ENCODE data around the gene C17orf67. TPM values are rescaled to one million over a fixed set of nuclear protein-coding genes. Genes with fewer than 3 reads are reported as not detected.
A peak's percentile ranks its signal among the peaks of the same experiment; 100 is the strongest.

Gene C17orf67
- total and polyA plus RNA-seq, 2 of the 13 experiments (the other 11 are each of a cell fraction or from before 2014, with no cell fraction given) = 0.41 to 0.86 TPM

DNA sequence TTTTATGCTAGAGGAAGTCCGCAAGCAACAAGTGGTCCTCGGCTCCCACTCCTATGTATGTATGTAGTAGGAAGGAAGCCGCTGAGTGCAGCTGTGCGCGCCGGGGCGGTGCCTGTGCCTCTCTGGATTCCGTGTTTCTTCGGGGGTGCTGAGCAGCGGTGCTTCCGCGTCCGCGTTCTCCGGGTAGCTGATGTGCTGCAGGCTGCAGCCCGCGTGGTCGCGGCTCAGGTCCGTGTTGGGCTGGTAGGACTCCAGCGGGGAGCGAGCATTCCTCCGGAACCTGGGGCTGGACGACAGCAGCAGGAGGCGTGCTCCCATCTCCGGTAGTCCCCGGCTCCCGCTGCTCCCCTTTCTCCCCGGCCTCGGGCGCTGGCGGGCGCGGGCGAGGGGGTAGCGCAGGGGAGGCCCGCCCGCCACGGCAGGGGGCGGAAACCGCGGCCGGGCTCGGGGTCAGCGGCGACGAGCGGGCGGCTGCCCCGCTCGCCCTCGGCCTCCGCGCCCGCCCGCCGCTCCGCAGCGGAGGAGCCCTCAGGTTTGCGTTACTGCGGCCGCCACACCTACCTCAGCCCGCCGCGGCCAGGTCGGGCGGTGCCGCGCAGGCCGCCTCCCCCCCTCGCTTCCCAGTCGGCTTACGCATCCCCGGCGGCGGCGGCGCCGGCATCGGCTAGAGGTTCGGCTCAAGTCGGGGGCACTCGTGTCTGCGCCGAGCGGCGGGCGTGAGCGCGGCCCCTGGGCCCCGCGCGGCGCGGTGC lies 487 bp downstream of the C17orf67 start (continued):
- TF ChIP-seq, protein P1, sequence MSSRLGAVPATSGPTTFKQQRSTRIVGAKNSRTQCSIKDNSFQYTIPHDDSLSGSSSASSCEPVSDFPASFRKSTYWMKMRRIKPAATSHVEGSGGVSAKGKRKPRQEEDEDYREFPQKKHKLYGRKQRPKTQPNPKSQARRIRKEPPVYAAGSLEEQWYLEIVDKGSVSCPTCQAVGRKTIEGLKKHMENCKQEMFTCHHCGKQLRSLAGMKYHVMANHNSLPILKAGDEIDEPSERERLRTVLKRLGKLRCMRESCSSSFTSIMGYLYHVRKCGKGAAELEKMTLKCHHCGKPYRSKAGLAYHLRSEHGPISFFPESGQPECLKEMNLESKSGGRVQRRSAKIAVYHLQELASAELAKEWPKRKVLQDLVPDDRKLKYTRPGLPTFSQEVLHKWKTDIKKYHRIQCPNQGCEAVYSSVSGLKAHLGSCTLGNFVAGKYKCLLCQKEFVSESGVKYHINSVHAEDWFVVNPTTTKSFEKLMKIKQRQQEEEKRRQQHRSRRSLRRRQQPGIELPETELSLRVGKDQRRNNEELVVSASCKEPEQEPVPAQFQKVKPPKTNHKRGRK (CRISPR knock-in tag; IDR thresholded peaks at IDR 0.05) = no peak
- no peak for TF ChIP-seq ZNF839 (CRISPR knock-in tag; IDR thresholded peaks at IDR 0.05; ENCODE audit: borderline replicate concordance)
- no peak for TF ChIP-seq ZFP41 (CRISPR knock-in tag; IDR thresholded peaks at IDR 0.05; ENCODE audit: borderline replicate concordance)
- TF ChIP-seq WIZ (CRISPR knock-in tag; IDR thresholded peaks at IDR 0.05) = no peak
- TF ChIP-seq ZNF10 (CRISPR knock-in tag; IDR thresholded peaks at IDR 0.05; ENCODE audit: borderline replicate concordance, low read depth) = no peak
- no peak for TF ChIP-seq MIER3 (CRISPR knock-in tag; IDR thresholded peaks at IDR 0.05; ENCODE audit: borderline replicate concordance)
- TF ChIP-seq, protein P2, sequence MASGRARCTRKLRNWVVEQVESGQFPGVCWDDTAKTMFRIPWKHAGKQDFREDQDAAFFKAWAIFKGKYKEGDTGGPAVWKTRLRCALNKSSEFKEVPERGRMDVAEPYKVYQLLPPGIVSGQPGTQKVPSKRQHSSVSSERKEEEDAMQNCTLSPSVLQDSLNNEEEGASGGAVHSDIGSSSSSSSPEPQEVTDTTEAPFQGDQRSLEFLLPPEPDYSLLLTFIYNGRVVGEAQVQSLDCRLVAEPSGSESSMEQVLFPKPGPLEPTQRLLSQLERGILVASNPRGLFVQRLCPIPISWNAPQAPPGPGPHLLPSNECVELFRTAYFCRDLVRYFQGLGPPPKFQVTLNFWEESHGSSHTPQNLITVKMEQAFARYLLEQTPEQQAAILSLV (CRISPR knock-in tag; IDR thresholded peaks at IDR 0.05; ENCODE audit: borderline replicate concordance) = 0 out of 2 replicates have a peak, but pooled peaks have one; percentile 35
- TF ChIP-seq SMARCC2 (IDR thresholded peaks at IDR 0.05) = no peak
- no peak for TF ChIP-seq ZNF792 (CRISPR knock-in tag; IDR thresholded peaks at IDR 0.05)
- TF ChIP-seq JDP2 (CRISPR knock-in tag; IDR thresholded peaks at IDR 0.05; ENCODE audit: borderline replicate concordance) = no peak; the same call in 1 of the 2 replicates
- TF ChIP-seq, protein P3, sequence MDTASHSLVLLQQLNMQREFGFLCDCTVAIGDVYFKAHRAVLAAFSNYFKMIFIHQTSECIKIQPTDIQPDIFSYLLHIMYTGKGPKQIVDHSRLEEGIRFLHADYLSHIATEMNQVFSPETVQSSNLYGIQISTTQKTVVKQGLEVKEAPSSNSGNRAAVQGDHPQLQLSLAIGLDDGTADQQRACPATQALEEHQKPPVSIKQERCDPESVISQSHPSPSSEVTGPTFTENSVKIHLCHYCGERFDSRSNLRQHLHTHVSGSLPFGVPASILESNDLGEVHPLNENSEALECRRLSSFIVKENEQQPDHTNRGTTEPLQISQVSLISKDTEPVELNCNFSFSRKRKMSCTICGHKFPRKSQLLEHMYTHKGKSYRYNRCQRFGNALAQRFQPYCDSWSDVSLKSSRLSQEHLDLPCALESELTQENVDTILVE (CRISPR knock-in tag; IDR thresholded peaks at IDR 0.05) = no peak; the same call in 1 of the 2 replicates
- TF ChIP-seq SALL1 (CRISPR knock-in tag; IDR thresholded peaks at IDR 0.05) = peak; percentile 36
- TF ChIP-seq SMAD3 (CRISPR knock-in tag; IDR thresholded peaks at IDR 0.05) = no peak
- no peak for TF ChIP-seq ZC3H4 (CRISPR knock-in tag; IDR thresholded peaks at IDR 0.05; ENCODE audit: borderline replicate concordance)
- TF ChIP-seq TOPORS (CRISPR knock-in tag; IDR thresholded peaks at IDR 0.05) = 0 out of 2 replicates have a peak, but pooled peaks have one; percentile 66
- TF ChIP-seq, protein P4, sequence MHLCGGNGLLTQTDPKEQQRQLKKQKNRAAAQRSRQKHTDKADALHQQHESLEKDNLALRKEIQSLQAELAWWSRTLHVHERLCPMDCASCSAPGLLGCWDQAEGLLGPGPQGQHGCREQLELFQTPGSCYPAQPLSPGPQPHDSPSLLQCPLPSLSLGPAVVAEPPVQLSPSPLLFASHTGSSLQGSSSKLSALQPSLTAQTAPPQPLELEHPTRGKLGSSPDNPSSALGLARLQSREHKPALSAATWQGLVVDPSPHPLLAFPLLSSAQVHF (CRISPR knock-in tag; IDR thresholded peaks at IDR 0.05) = 0 out of 2 replicates have a peak, but pooled peaks have one; percentile 32
- TF ChIP-seq PITX1 (CRISPR knock-in tag; IDR thresholded peaks at IDR 0.05) = no peak
- no peak for TF ChIP-seq AGO2 (optimal IDR thresholded peaks at IDR 0.05; ENCODE audit: low read depth, low read length)
- peak; percentile 14; the same call in 1 of the 2 replicates for TF ChIP-seq RAD21 (CRISPR knock-in tag; IDR thresholded peaks at IDR 0.05)
- no peak for TF ChIP-seq SMARCE1 (IDR thresholded peaks at IDR 0.05; ENCODE audit: borderline replicate concordance)
- TF ChIP-seq, protein P5, sequence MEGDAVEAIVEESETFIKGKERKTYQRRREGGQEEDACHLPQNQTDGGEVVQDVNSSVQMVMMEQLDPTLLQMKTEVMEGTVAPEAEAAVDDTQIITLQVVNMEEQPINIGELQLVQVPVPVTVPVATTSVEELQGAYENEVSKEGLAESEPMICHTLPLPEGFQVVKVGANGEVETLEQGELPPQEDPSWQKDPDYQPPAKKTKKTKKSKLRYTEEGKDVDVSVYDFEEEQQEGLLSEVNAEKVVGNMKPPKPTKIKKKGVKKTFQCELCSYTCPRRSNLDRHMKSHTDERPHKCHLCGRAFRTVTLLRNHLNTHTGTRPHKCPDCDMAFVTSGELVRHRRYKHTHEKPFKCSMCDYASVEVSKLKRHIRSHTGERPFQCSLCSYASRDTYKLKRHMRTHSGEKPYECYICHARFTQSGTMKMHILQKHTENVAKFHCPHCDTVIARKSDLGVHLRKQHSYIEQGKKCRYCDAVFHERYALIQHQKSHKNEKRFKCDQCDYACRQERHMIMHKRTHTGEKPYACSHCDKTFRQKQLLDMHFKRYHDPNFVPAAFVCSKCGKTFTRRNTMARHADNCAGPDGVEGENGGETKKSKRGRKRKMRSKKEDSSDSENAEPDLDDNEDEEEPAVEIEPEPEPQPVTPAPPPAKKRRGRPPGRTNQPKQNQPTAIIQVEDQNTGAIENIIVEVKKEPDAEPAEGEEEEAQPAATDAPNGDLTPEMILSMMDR (CRISPR knock-in tag; IDR thresholded peaks at IDR 0.05) = peak; percentile 35
- no peak for TF ChIP-seq GFI1 (CRISPR knock-in tag; IDR thresholded peaks at IDR 0.05; ENCODE audit: borderline replicate concordance)
- TF ChIP-seq IKZF4 (CRISPR knock-in tag; IDR thresholded peaks at IDR 0.05; ENCODE audit: borderline replicate concordance, low read depth, not compliant biosample characterization) = no peak
